Choroid plexus epithelial cell (primary cell): Measurements from ENCODE around the gene AGPS.

Source experiments
- DNase-seq: peaks from one replicate; pipeline ENCODE4 v3.0.0-alpha.2; 2010; ENCODE audit warnings: low read depth
- H3K4me3 ChIP-seq: 2 replicates; pipeline ENCODE4 v1.5.1; 2011; ENCODE audit warnings: low read depth, mild to moderate bottlenecking, control low read depth, low read length, moderate library complexity
- CTCF ChIP-seq: conservative IDR thresholded peaks from 2 replicates; pipeline ENCODE4 v1.5.1; 2011; ENCODE audit warnings: low read depth, mild to moderate bottlenecking, control low read depth, inconsistent platforms, low read length, moderate library complexity

The AGPS gene

GRCh38 chr2:177392373-177393202, at the start of gene AGPS:
AGPS (plus strand) TSS chr2:177392773; CDS start chr2:177392790, 17 bp downstream.
- no peak for TF ChIP-seq CTCF
- H3K4me3 ChIP-seq: peak within 1 kb of the TSS; percentile 78
- DNase-seq: peak; percentile 64

- no peak for DNase-seq
- H3K4me3 ChIP-seq: no peak overlapping the region
- TF ChIP-seq CTCF: no peak
Observed at GRCh38 chr2:177343773-177344172, 48.8 kb upstream of the AGPS start.

GRCh38 chr2:177344316-177344715, 48.3 kb upstream of the AGPS start:
- DNase-seq: no peak
- H3K4me3 ChIP-seq: no peak overlapping the region
- no peak for TF ChIP-seq CTCF

- DNase-seq: no peak
- no peak for TF ChIP-seq CTCF
- no peak overlapping the region for H3K4me3 ChIP-seq
Observed at GRCh38 chr2:177346192-177346591, 46.4 kb upstream of the AGPS start.

- no peak overlapping the region for H3K4me3 ChIP-seq
- no peak for DNase-seq
- no peak for TF ChIP-seq CTCF
Observed at GRCh38 chr2:177347570-177347969, 45.0 kb upstream of the AGPS start.

DNA sequence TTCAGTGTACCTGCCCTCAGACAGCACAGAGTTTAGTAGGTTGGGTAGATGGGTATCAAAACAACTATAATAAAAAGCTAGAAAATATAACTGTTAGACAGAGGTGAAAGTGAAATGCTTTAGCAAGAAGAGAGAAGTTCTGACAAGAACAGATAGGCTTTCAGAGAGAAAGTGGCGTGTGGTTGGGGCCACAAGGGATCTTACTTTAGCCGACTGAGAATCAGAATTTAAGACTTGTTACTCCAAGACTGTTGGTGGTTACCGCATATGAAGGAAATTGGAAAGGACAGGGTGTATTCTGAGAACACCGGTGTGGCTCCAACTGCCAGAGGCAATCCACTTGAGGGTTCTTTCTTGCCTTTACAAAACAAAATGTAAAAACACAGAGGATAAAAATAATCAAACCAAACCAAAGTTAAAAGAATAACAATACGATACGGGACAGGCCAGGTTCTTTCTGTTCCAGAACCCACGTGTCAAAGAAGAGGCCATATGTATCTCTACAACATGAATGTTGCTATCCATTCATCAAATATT, 44.4 kb upstream of the AGPS start:
- DNase-seq: no peak
- no peak overlapping the region for H3K4me3 ChIP-seq
- TF ChIP-seq CTCF: no peak
